Esophagus muscularis mucosa (tissue), 4 donors: ENCODE data around the gene PCK1. TPM values are rescaled to one million over a fixed set of nuclear protein-coding genes. Genes with fewer than 3 reads are reported as not detected.

Source experiments
- DNase-seq: peaks from one replicate; pipeline ENCODE4 v3.0.0-alpha.2; 2017; ENCODE audit errors: extremely low spot score
- H3K27ac ChIP-seq, 4 donors: fragments of 200-600 bp; sonication (generic); replicated peaks in 1 of 4; 1 replicate in 3 of 4; 2 replicates in 1 of 4; pipeline ENCODE4 v1.5.1; 2016 to 2019; ENCODE audit warnings: mild to moderate bottlenecking in 1 of 4
- H3K27me3 ChIP-seq, 4 donors: fragments of 200-600 bp; sonication (generic); one replicate each; pipeline versions ENCODE4 v1.5.1 to v1.6.0; 2016 to 2019
- H3K36me3 ChIP-seq, 4 donors: fragments of 200-600 bp; sonication (generic); one replicate each; pipeline ENCODE4 v1.5.1; 2016 to 2019
- H3K4me1 ChIP-seq, 4 donors: fragments of 200-600 bp; sonication (generic); one replicate each; pipeline ENCODE4 v1.5.1; 2016 to 2019
- H3K4me3 ChIP-seq, 4 donors: fragments of 200-600 bp; sonication (generic); 1 replicate in 2 of 4; 2 replicates in 2 of 4; pipeline ENCODE4 v1.5.1; 2016 to 2019; ENCODE audit warnings: mild to moderate bottlenecking in 4 of 4, moderate library complexity in 1 of 4
- H3K9me3 ChIP-seq, 4 donors: fragments of 200-600 bp; sonication (generic); 1 replicate in 3 of 4; 2 replicates in 1 of 4; pipeline ENCODE4 v1.5.1; 2016 to 2019
- EP300 ChIP-seq: sonication (generic); formaldehyde crosslinking; IDR thresholded peaks from one replicate; pipeline ENCODE4 v1.6.1; 2017; ENCODE audit warnings: antibody characterized with exemption
- POLR2A ChIP-seq: fragments of 450-650 bp; IDR thresholded peaks from one replicate; pipeline ENCODE4 v1.6.1; 2017; ENCODE audit warnings: antibody characterized with exemption, moderate library complexity, mild to moderate bottlenecking, low read depth
- POLR2AphosphoS5 ChIP-seq, 2 donors: sonication (generic); formaldehyde crosslinking; IDR thresholded peaks; one replicate each; pipeline ENCODE4 v1.6.1; 2017; ENCODE audit warnings: antibody characterized with exemption in 2 of 2
- WGBS: methylation state at CpG from one replicate; pipeline ENCODE4 v1.1.5; 2018; 5-methylcytosine and 5-hydroxymethylcytosine counted together
- intact Hi-C: fragments of 100-400 bp; cut with DNase I; formaldehyde crosslinking; loops from one replicate; pipeline ENCODE4 v1.15.1; 2023
- total RNA-seq, 4 donors: library from RNA; depleted of rRNA; stranded (reverse); fragments of >200 nt; gene quantifications; one replicate each; pipeline versions ENCODE4 v1.1.0 to v1.2.1, GENCODE V29; 2016
- TF ChIP-seq, protein P1 (sequence below), 3 experiments: fragments of 200-600 bp in 2 of 3; fragments of 450-650 bp in 1 of 3; sonication (generic) in 2 of 3; IDR thresholded peaks; one replicate each; pipeline ENCODE4 v1.5.1; 2017 to 2019; ENCODE audit warnings: antibody characterized with exemption in 3 of 3, mild to moderate bottlenecking in 2 of 3, moderate library complexity in 1 of 3

The PCK1 gene
- total RNA-seq, 4 donors from 2014 or later = under 0.01 to 0.63 (median 0.06) TPM; not detected in 1

- no peak for DNase-seq
- Histone ChIP-seq H3K36me3 (no peaks in the 10 kb centered on the region), H3K9me3 (no peaks in the 10 kb centered on the region), H3K4me1 (peaks cover 7 to 23% (median 14%) of the 10 kb centered on the region in 4 donors), H3K27me3 (peaks cover 0 to 13% (median 0%) of the 10 kb centered on the region in 4 donors), H3K27ac (no peak overlapping the region), H3K4me3 (no peak overlapping the region)
- intact Hi-C loops = loop anchor here (5.0 kb wide), 1 partner anchor 211 kb away; no protein-coding TSS in a partner anchor
- TF ChIP-seq EP300 = no peak
- TF ChIP-seq, protein P1, sequence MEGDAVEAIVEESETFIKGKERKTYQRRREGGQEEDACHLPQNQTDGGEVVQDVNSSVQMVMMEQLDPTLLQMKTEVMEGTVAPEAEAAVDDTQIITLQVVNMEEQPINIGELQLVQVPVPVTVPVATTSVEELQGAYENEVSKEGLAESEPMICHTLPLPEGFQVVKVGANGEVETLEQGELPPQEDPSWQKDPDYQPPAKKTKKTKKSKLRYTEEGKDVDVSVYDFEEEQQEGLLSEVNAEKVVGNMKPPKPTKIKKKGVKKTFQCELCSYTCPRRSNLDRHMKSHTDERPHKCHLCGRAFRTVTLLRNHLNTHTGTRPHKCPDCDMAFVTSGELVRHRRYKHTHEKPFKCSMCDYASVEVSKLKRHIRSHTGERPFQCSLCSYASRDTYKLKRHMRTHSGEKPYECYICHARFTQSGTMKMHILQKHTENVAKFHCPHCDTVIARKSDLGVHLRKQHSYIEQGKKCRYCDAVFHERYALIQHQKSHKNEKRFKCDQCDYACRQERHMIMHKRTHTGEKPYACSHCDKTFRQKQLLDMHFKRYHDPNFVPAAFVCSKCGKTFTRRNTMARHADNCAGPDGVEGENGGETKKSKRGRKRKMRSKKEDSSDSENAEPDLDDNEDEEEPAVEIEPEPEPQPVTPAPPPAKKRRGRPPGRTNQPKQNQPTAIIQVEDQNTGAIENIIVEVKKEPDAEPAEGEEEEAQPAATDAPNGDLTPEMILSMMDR (IDR thresholded peaks at IDR 0.05) = no peak
- TF ChIP-seq POLR2A = no peak
- no peak for TF ChIP-seq POLR2AphosphoS5 (IDR thresholded peaks at IDR 0.05)
- WGBS = 68% methylated on average over 16 of the region's 17 CpGs
These were observed 32.4 kb downstream of the PCK1 start for GRCh38 chr20:57593134-57593886.

DNA sequence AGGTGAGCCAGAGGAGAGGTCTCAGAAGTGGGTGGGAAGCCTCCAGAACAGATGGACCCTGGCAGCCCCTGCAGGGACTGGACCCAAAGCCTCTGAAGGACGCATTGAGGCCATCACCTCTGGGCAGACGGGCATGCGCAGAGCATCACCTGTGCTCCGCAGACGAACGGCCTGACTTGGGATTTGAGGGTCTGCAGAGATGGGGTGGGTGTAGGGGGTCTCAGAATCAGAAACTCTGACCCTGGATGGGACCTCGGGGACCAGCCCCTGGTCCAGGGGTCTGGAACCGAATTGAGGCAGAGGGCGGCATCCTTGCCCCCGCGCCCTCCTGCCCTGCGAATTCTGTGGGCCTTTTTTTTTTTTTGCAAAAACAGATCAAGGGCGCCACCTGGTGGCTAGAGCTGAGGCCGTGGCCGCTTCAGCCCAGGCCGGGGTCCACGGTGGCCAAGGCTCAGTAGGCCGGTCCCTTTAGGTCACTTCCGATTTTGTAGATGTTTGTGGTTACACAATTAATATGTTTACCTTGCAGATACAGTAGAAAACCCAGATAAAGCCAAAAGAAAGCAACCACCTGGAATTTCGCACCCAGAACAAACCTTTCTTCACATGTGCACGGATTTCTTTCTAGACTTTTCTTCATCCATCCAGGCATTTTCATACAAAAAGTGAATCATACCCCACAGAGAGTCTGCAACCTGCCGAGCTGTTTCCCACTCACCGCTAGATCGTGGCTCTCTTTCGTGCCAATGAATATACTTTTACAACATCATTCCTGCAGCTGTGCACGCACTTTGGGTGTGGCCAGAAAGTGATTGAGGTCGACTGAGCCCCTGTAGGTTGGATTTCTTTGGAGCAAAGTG lies 33.4 kb downstream of the PCK1 start:
- H3K4me1 ChIP-seq = peaks cover 7 to 23% (median 14%) of the 10 kb centered on the region in 4 donors
- H3K36me3 ChIP-seq = no peaks in the 10 kb centered on the region
- intact Hi-C loops = loop anchor here (1.0 to 5.0 kb wide), 2 partner anchors 80 to 212 kb away; no protein-coding TSS in a partner anchor
- 32% methylated on average over 26 of the region's 27 CpGs for WGBS
- no peak overlapping the region for H3K27ac ChIP-seq
- TF ChIP-seq, protein P1 (IDR thresholded peaks at IDR 0.05) = peak; percentile 80 to 96 (median 90)
- TF ChIP-seq POLR2AphosphoS5 (IDR thresholded peaks at IDR 0.05) = no peak
- H3K4me3 ChIP-seq = no peak overlapping the region
- no peaks in the 10 kb centered on the region for H3K9me3 ChIP-seq
- DNase-seq = no peak
- H3K27me3 ChIP-seq = peaks cover 0 to 14% (median 0%) of the 10 kb centered on the region in 4 donors

- DNase-seq = no peak
- WGBS = 93% methylated on average over 18 of the region's 25 CpGs
- Histone ChIP-seq H3K4me1 (peaks cover 7 to 23% (median 14%) of the 10 kb centered on the region in 4 donors), H3K9me3 (no peaks in the 10 kb centered on the region), H3K4me3 (no peak overlapping the region), H3K27me3 (peaks cover 0 to 14% (median 0%) of the 10 kb centered on the region in 4 donors), H3K36me3 (no peaks in the 10 kb centered on the region), H3K27ac (no peak overlapping the region)
- TF ChIP-seq EP300 (no peak), POLR2A (no peak), POLR2AphosphoS5 (IDR thresholded peaks at IDR 0.05) (no peak)
- TF ChIP-seq, protein P1 (IDR thresholded peaks at IDR 0.05) = no peak
- intact Hi-C loops = loop anchor here (5.0 kb wide), 1 partner anchor 62 kb away; no protein-coding TSS in a partner anchor
These were observed 34.4 kb downstream of the PCK1 start for GRCh38 chr20:57595041-57596030.

DNA sequence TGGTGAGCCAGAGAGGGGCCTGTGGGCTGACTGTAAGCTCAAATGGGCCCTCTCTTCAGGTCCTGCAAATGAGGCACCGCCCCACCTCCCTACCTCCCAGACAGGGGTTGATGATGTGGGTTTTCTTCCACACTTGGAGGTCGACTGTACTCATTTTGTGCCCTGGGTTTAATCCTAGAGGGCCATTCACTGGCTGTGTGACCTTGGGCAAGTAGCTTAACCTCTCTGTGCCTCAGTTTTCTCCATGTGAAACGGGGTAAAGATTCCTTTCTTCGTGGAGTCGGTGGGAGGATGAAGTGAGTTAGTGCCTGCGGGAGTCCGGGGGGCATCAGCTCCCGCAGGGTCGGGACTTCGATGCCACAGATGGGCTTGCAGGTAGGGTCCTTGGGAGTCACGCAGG lies 35.4 kb downstream of the PCK1 start:
- 85% methylated on average over 4 of the region's 11 CpGs for whole genome bisulfite sequencing
- Histone ChIP-seq H3K27ac (no peak overlapping the region), H3K4me1 (peaks cover 7 to 23% (median 14%) of the 10 kb centered on the region in 4 donors), H3K9me3 (no peaks in the 10 kb centered on the region), H3K36me3 (no peaks in the 10 kb centered on the region), H3K27me3 (peaks cover 0 to 14% (median 0%) of the 10 kb centered on the region in 4 donors), H3K4me3 (no peak overlapping the region)
- no peak for DNase-seq
- TF ChIP-seq POLR2A (no peak), POLR2AphosphoS5 (IDR thresholded peaks at IDR 0.05) (no peak), EP300 (no peak)
- TF ChIP-seq, protein P1 (IDR thresholded peaks at IDR 0.05) = no peak
- intact Hi-C loops = loop anchor here (5.0 kb wide), 1 partner anchor 61 kb away; no protein-coding TSS in a partner anchor
